ENCODE data around the gene GRAMD1A. TPM values are rescaled to one million over a fixed set of nuclear protein-coding genes. Genes with fewer than 3 reads are reported as not detected.

Gene GRAMD1A
- total and polyA plus RNA-seq, 9 of the 15 experiments (the other 6 are each of a cell fraction or from before 2014, with no cell fraction given) = 1.4 to 63.8 (median 38.5) TPM

GRCh38 chr19:34964598-34964997, 35.5 kb upstream of the GRAMD1A start:
- H3K4me2 ChIP-seq (ENCODE audit: insufficient read depth, low read length) = no peak overlapping the region
- ChIA-PET CTCF (ENCODE audit: low intra/inter-chr PET ratio) (no interaction called here), POLR2A (no interaction called here)
- H3K4me3 ChIP-seq = no peak overlapping the region
- no peak for ATAC-seq
- no peak overlapping the region for H2AFZ ChIP-seq (ENCODE audit: low read depth, low read length)
- WGBS (ENCODE audit: insufficient coverage, low coverage, missing lambda C conversion rate) = 86% methylated on average over 3 of the region's 6 CpGs
- intact Hi-C loops (cut with micrococcal nuclease) (no loop called here), in situ Hi-C loops (cut with MboI) (no loop called here)
- BruUV-seq (replicated peaks) = no TSS peak
- H3K79me2 ChIP-seq (ENCODE audit: control insufficient read depth, insufficient read depth, low read length) = peaks cover 40% of the 10 kb centered on the region
- no peaks in the 10 kb centered on the region for H4K20me1 ChIP-seq (replicated peaks; ENCODE audit: control insufficient read depth, insufficient read depth, low read length)
- no peak overlapping the region for H3K9ac ChIP-seq (ENCODE audit: insufficient read depth in 1 of 2, low read depth in 2 of 2, low read length in 2 of 2)
- peaks cover 12 to 28% of the 10 kb centered on the region in 2 experiments; a peak in 4 of 5 replicates for H3K4me1 ChIP-seq (replicated peaks in 1 of 2; ENCODE audit: control insufficient read depth in 2 of 2, insufficient read depth in 2 of 2, low read length in 2 of 2)
- H3K27me3 ChIP-seq (ENCODE audit: control insufficient read depth in 2 of 2, insufficient read depth in 2 of 2, low read length in 2 of 2) = no peaks in the 10 kb centered on the region
- no peaks in the 10 kb centered on the region for H3K9me1 ChIP-seq (ENCODE audit: control insufficient read depth, insufficient read depth, low read length)
- peaks cover 26% of the 10 kb centered on the region for H3K36me3 ChIP-seq (ENCODE audit: control insufficient read depth, insufficient read depth, low read length)
- H3K9me3 ChIP-seq (replicated peaks; ENCODE audit: control insufficient read depth, insufficient read depth, low read depth, low read length) = peaks cover 34% of the 10 kb centered on the region
- FAIRE-seq = no peak
- no peak overlapping the region for H3K27ac ChIP-seq (ENCODE audit: extremely low read depth, low read depth, low read length)
- TF ChIP-seq MNT (conservative IDR thresholded peaks at IDR 0.05) (no peak), ZNF165 (CRISPR knock-in tag; IDR thresholded peaks at IDR 0.05; ENCODE audit: borderline replicate concordance) (no peak)
- TF ChIP-seq, protein P1, sequence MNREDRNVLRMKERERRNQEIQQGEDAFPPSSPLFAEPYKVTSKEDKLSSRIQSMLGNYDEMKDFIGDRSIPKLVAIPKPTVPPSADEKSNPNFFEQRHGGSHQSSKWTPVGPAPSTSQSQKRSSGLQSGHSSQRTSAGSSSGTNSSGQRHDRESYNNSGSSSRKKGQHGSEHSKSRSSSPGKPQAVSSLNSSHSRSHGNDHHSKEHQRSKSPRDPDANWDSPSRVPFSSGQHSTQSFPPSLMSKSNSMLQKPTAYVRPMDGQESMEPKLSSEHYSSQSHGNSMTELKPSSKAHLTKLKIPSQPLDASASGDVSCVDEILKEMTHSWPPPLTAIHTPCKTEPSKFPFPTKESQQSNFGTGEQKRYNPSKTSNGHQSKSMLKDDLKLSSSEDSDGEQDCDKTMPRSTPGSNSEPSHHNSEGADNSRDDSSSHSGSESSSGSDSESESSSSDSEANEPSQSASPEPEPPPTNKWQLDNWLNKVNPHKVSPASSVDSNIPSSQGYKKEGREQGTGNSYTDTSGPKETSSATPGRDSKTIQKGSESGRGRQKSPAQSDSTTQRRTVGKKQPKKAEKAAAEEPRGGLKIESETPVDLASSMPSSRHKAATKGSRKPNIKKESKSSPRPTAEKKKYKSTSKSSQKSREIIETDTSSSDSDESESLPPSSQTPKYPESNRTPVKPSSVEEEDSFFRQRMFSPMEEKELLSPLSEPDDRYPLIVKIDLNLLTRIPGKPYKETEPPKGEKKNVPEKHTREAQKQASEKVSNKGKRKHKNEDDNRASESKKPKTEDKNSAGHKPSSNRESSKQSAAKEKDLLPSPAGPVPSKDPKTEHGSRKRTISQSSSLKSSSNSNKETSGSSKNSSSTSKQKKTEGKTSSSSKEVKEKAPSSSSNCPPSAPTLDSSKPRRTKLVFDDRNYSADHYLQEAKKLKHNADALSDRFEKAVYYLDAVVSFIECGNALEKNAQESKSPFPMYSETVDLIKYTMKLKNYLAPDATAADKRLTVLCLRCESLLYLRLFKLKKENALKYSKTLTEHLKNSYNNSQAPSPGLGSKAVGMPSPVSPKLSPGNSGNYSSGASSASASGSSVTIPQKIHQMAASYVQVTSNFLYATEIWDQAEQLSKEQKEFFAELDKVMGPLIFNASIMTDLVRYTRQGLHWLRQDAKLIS (CRISPR knock-in tag; IDR thresholded peaks at IDR 0.05) = no peak
- TF ChIP-seq, protein P2, sequence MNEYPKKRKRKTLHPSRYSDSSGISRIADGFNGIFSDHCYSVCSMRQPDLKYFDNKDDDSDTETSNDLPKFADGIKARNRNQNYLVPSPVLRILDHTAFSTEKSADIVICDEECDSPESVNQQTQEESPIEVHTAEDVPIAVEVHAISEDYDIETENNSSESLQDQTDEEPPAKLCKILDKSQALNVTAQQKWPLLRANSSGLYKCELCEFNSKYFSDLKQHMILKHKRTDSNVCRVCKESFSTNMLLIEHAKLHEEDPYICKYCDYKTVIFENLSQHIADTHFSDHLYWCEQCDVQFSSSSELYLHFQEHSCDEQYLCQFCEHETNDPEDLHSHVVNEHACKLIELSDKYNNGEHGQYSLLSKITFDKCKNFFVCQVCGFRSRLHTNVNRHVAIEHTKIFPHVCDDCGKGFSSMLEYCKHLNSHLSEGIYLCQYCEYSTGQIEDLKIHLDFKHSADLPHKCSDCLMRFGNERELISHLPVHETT (CRISPR knock-in tag; conservative IDR thresholded peaks at IDR 0.05 in 1 of 2, IDR thresholded peaks at IDR 0.05 in 1 of 2) = no peak
- no peak for DNase-seq (ENCODE audit: extremely low read depth in 1 of 4, low spot score in 3 of 4)
